Activated naive CD4-positive, alpha-beta T cell treated with anti-CD3 and anti-CD28 coated beads for 36 hours (primary cell): ENCODE data around the gene PLEKHA6. TPM values are rescaled to one million over a fixed set of nuclear protein-coding genes. Genes with fewer than 3 reads are reported as not detected.

Experiments
- CTCF ChIA-PET: fragments of 350-600 bp; sonication (Branson Sonifier 250); formaldehyde crosslinking; loops from one replicate; lab custom pipeline; 2021; ENCODE audit warnings: antibody characterized with exemption; lab: Charles Lee
- DNase-seq: peaks from one replicate; pipeline ENCODE4 v3.0.0-alpha.2; 2020
- H3K27ac Mint-ChIP-seq: one replicate; pipeline ENCODE4 v1.8.0; 2021; ENCODE audit warnings: mild to moderate bottlenecking, mixed read lengths
- H3K27me3 Mint-ChIP-seq: one replicate; pipeline ENCODE4 v1.8.0; 2021; ENCODE audit warnings: low read depth, mixed read lengths
- H3K36me3 Mint-ChIP-seq: one replicate; pipeline ENCODE4 v1.8.0; 2021; ENCODE audit warnings: low read depth, mixed read lengths
- H3K4me1 Mint-ChIP-seq: one replicate; pipeline ENCODE4 v1.8.0; 2021; ENCODE audit warnings: low read depth, mixed read lengths
- H3K4me3 Mint-ChIP-seq: one replicate; pipeline ENCODE4 v1.8.0; 2021; ENCODE audit warnings: mild to moderate bottlenecking, moderate library complexity, mixed read lengths
- H3K9me3 Mint-ChIP-seq: one replicate; pipeline ENCODE4 v1.8.0; 2021; ENCODE audit warnings: mixed read lengths
- intact Hi-C: fragments of 100-400 bp; cut with micrococcal nuclease; formaldehyde crosslinking; loops from one replicate; pipeline ENCODE4 v1.15.1; 2023
- total RNA-seq, 2 experiments: library from RNA; stranded (reverse); gene quantifications; one replicate each; pipeline ENCODE4 v1.2.3, GENCODE V29; 2021

The PLEKHA6 gene
- total RNA-seq, 2 experiments from 2014 or later, result 0.17 to 0.52 TPM

DNA sequence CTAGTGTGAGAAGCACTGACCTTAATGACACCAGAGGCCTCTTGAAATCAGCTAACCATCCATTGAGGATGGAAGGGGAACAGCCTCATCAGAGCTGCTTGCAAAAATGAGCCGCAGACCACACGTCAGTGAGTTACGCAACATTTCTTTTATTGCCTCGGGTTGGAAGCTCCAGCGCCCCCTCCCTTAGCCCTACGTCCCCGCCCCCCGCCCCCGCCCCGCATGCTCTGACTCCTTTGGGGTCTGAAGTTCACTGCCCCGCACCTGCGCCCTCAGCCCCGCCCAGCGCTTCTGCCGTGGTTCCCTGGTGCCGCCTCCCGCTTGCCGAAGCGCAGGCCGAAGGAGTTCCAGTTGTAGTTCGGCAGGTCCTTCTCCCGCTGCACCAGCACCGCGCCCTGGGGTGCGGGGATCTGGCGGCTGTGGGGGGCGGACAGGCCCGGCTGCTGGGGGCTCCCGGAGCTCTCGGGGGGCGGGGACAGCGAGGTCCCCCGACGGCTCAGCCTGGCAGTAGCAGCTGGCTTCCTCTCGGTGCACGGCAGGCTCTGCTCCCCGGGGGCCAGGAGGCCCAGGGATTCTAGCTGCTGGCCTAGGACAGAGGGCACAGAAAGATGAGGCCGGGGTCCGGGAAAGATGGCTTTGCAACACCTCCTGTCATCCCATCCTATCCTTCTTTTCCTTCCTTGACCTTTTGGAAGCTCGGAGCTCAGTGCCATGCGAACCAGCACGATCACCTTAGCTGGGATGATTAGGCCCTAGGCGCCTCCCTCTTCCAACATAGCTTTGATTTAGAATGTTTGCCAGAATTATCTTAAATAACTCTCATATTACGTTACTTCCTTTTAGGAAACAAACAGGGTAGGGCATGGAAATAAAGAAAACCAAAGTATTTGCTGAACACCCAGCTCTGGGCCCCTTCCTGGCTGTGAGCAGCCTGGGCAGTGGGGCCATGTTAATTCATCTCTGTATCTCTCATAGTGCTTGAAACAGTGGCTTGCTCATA lies 169.2 kb downstream of the PLEKHA6 start:
- DNase-seq, result peak; percentile 52
- no peaks in the 10 kb centered on the region for H3K9me3 Mint-ChIP-seq
- CTCF ChIA-PET, result interaction anchor here (0.5 to 6.0 kb wide), 4 partner anchors 16 to 173 kb away, joined by 3 to 38 read pairs (median 12); no protein-coding TSS in a partner anchor

DNA sequence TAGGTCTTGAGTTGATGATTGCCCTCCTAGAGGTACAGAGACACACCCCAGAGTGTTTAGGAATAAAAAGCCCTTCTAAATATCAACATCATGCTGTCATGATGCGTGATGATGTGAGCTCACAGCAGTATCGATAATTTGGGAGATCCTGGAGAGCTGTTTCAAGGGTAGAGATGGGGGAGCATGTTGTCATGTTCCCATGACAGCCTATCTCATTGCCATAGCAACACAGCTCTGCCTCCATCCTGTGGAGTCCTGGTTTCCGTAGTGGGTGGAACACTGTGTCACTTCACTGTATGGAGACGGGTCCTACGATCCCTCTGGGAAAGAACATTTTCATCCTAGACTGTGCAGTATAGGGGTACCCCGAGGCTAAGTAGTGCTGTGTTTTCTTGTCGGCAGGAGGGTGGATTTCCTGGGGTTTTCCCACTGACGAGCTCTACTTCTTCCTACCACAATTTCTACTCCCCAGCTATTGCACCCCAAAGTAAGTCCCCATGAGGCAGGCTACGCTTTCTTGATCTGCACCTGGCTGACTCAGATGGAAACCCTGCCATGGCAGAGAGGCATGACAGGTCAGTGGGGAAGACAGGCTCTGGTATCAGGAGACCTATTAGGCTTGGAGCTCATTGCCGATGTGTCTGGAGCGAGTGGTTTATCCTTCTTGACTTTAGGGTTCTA lies 170.6 kb downstream of the PLEKHA6 start:
- intact Hi-C loops, result no loop called here
- CTCF ChIA-PET, result interaction anchor here (0.6 to 6.0 kb wide), 5 partner anchors 18 to 314 kb away, joined by 3 to 38 read pairs (median 4); no protein-coding TSS in a partner anchor
- H3K36me3 Mint-ChIP-seq, result no peaks in the 10 kb centered on the region
- peaks cover 38% of the 10 kb centered on the region for H3K27me3 Mint-ChIP-seq
- DNase-seq, result peak; percentile 55
- H3K4me3 Mint-ChIP-seq, result no peak overlapping the region
- peaks cover 18% of the 10 kb centered on the region for H3K4me1 Mint-ChIP-seq
- no peak overlapping the region for H3K27ac Mint-ChIP-seq
- H3K9me3 Mint-ChIP-seq, result no peaks in the 10 kb centered on the region

More for the DNA sequence above, 169.2 kb downstream of the PLEKHA6 start:
- peaks cover 38% of the 10 kb centered on the region for H3K27me3 Mint-ChIP-seq
- H3K36me3 Mint-ChIP-seq, result no peaks in the 10 kb centered on the region
- intact Hi-C loops, result no loop called here
- H3K4me1 Mint-ChIP-seq, result peaks cover 22% of the 10 kb centered on the region
- no peak overlapping the region for H3K27ac Mint-ChIP-seq
- peak overlapping the region; percentile 0 for H3K4me3 Mint-ChIP-seq

DNA sequence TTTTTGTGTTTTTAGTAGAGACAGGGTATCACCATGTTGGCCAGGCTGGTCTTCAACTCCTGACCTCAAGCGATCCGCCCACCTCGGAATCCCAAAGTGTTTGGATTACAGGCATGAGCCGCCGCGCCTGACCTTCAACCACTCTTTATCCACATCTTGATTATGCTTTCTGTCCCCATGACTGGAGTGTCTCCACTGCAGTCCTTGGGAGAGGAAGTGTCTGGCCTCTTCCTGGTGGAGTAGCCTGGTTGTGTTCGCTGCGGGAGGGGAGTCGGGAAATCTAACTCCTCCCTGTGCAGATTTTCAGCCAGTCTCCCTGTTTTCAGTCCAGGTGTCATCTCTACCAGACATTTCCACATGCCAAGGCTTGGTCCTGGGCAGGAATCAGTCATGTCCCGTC lies 173.1 kb downstream of the PLEKHA6 start:
- DNase-seq, result no peak
- no peak overlapping the region for H3K4me3 Mint-ChIP-seq
- no peak overlapping the region for H3K27ac Mint-ChIP-seq
- no peaks in the 10 kb centered on the region for H3K36me3 Mint-ChIP-seq
- peaks cover 31% of the 10 kb centered on the region for H3K27me3 Mint-ChIP-seq
- peaks cover 18% of the 10 kb centered on the region for H3K4me1 Mint-ChIP-seq
- no peaks in the 10 kb centered on the region for H3K9me3 Mint-ChIP-seq
- CTCF ChIA-PET, result interaction anchor here (0.6 kb wide), 1 partner anchor 17 kb away, joined by 3 read pairs; no protein-coding TSS in a partner anchor
- intact Hi-C loops, result no loop called here

DNA sequence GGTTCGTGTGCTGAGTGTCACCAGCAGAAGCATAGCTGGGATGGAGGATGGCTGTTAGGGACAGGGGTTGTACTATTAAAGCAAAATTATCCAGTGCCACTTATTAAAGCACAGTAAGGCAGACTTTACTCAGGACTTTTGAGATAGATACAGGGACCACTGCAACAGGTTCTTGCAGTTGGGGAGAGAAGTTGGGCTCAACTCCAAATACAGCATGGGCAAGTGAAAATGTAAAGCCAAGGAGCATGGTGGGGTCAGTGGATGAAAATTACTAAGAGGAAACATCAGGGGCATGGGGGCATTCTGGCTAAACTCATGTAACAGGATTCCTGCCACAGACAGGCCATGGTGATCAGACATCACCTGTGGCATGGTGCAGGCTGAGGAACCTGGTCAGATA lies 178.6 kb downstream of the PLEKHA6 start:
- H3K27me3 Mint-ChIP-seq, result peaks cover 5% of the 10 kb centered on the region
- H3K27ac Mint-ChIP-seq, result no peak overlapping the region
- H3K9me3 Mint-ChIP-seq, result no peaks in the 10 kb centered on the region
- intact Hi-C loops, result no loop called here
- no peak overlapping the region for H3K4me3 Mint-ChIP-seq
- H3K4me1 Mint-ChIP-seq, result no peaks in the 10 kb centered on the region
- no peak for DNase-seq
- H3K36me3 Mint-ChIP-seq, result no peaks in the 10 kb centered on the region
- CTCF ChIA-PET, result no interaction called here

DNA sequence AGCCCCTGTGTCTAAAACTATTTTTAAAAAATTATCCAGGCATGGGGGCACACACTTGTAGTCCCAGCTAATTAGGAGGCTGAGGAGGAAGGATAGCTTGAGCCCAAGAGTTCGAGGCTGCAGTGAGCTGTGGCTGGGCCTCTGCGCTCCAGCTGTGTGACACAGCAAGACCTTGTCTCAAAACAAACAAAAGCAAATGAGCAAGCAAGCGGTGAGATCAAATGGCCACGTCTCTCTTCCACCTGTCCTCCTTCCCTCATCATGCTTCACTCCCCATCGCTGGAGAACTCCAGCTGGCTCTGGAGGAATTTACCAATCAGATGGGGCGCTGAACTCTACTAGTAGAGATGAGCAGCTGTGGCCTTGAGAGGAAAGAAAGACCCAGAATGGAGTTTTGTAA lies 179.6 kb downstream of the PLEKHA6 start:
- Mint-ChIP-seq H3K27ac (no peak overlapping the region), H3K4me1 (no peaks in the 10 kb centered on the region), H3K4me3 (no peak overlapping the region), H3K9me3 (no peaks in the 10 kb centered on the region), H3K27me3 (peaks cover 5% of the 10 kb centered on the region), H3K36me3 (no peaks in the 10 kb centered on the region)
- no peak for DNase-seq
- intact Hi-C loops, result no loop called here
- CTCF ChIA-PET, result interaction anchor here (0.7 kb wide), 1 partner anchor 18 kb away, joined by 3 read pairs; no protein-coding TSS in a partner anchor

DNA sequence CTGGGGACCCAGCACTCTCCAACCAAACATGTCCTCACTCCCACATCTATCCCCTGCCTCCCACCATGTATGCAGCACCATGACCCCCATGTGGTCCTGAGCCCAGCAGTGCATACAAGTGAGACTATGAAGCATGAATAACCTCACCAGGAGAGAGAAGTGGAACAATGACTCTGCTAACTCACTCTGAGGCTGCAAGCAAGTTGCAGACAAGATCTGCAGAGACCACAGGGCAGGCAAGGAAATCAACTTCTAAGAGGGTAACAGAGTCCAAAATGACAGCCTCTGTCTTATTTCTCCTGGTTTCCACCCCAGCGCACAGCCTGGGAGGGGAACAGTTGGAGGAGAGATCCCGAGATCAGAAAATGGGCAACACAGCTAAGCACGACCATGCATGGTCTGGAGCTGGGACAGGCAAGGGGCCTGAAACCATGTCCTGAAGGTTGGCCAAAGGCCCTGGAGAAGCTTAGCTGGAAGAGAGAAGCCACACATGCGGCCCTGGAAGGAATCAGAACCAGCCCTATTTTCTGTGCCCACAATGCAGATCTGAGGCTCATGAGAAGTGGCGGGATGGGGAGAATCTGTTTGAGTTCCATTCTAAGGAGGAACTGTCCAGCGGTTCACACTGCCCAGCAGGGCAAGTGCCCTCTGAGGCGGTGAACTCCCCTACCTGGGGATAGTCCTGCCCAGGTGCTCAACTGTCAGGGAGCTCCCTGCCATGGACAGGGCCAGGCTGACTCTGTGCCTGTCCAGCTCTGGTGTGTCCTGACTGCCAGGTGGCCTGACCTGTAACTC lies 181.0 kb downstream of the PLEKHA6 start:
- CTCF ChIA-PET, result interaction anchor here (1.0 to 3.5 kb wide), 2 partner anchors 16 to 28 kb away, joined by 7 to 14 read pairs; no protein-coding TSS in a partner anchor
- Mint-ChIP-seq H3K27ac (no peak overlapping the region), H3K4me3 (no peak overlapping the region), H3K27me3 (peaks cover 6% of the 10 kb centered on the region), H3K4me1 (no peaks in the 10 kb centered on the region), H3K36me3 (no peaks in the 10 kb centered on the region), H3K9me3 (peaks cover under 1% of the 10 kb centered on the region)
- no peak for DNase-seq
- intact Hi-C loops, result no loop called here

DNA sequence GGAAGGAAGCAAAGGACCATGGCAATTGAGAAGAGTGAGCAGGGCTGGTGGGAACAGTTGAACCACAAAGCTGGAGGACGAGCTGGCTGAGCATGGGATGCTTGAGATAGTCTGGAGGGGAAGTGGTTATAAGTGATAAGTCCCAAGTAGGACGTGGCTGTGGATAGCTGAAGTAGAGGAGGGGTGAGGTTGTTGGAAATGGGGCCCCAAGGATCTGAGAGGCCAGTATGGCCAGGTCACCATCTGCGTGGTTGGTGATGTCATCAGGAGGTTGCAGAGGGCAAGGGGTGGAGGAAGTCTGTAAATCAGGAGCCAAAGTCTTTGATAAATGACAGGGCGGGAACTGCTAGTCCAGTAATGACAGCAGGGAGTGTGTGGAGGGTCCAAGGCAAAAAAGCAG lies 182.6 kb downstream of the PLEKHA6 start:
- H3K36me3 Mint-ChIP-seq, result no peaks in the 10 kb centered on the region
- CTCF ChIA-PET, result interaction anchor here (3.5 kb wide), 1 partner anchor 14 kb away, joined by 14 read pairs; no protein-coding TSS in a partner anchor
- peaks cover 8% of the 10 kb centered on the region for H3K9me3 Mint-ChIP-seq
- H3K4me1 Mint-ChIP-seq, result no peaks in the 10 kb centered on the region
- no peak overlapping the region for H3K27ac Mint-ChIP-seq
- H3K4me3 Mint-ChIP-seq, result no peak overlapping the region
- peaks cover 9% of the 10 kb centered on the region for H3K27me3 Mint-ChIP-seq
- DNase-seq, result no peak
- intact Hi-C loops, result no loop called here

DNA sequence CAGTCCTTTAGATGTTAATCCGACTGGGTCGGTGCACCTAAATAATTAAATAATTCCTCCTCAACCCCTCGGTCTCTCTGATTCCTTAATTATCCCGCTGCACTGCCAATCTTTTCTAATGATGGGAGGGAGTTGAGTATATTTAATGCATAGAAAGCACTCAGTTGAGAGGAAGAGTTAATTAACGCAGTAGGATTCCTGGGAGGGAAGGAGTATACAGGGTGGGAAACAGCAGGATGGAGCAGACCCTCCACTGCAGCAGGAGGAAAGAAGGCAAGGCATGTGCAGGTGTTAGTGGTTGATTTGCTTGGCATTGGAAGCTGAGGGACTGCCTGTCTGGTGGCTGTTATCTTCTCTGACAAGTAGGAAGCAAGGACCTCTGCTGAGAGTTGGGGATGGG lies 183.7 kb downstream of the PLEKHA6 start:
- CTCF ChIA-PET, result interaction anchor here (1.9 to 3.5 kb wide), 2 partner anchors 13 to 31 kb away, joined by 7 to 14 read pairs; no protein-coding TSS in a partner anchor
- Mint-ChIP-seq H3K4me3 (no peak overlapping the region), H3K4me1 (no peaks in the 10 kb centered on the region), H3K27ac (no peak overlapping the region), H3K36me3 (no peaks in the 10 kb centered on the region), H3K27me3 (peaks cover 9% of the 10 kb centered on the region), H3K9me3 (peaks cover 13% of the 10 kb centered on the region)
- intact Hi-C loops, result no loop called here
- DNase-seq, result no peak

DNA sequence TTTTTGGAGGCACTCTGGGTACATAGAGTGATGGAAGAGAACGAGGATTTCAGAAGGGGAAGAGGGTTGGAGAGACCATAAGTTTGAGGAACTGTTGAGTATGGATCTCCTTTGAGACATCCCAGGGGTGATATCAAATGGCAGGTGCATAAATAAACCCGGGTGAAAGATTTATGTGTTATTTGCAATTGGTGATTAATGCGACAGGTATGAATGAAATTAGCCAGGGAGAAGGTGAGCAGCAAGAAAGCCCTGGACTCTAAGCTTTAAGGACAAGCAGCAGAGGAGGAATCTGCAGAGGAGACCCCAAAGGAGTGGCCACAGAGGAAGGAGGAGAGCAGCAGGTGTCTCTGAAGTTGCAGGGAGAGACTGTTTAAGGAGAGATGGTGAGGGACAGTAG lies 184.8 kb downstream of the PLEKHA6 start:
- Mint-ChIP-seq H3K27ac (no peak overlapping the region), H3K27me3 (peaks cover 9% of the 10 kb centered on the region), H3K9me3 (peaks cover 24% of the 10 kb centered on the region), H3K4me3 (no peak overlapping the region), H3K4me1 (no peaks in the 10 kb centered on the region), H3K36me3 (peaks cover 3% of the 10 kb centered on the region)
- CTCF ChIA-PET, result interaction anchor here (0.7 to 3.5 kb wide), 4 partner anchors 12 to 94 kb away, joined by 3 to 14 read pairs (median 6); no protein-coding TSS in a partner anchor
- intact Hi-C loops, result no loop called here
- DNase-seq, result no peak

DNA sequence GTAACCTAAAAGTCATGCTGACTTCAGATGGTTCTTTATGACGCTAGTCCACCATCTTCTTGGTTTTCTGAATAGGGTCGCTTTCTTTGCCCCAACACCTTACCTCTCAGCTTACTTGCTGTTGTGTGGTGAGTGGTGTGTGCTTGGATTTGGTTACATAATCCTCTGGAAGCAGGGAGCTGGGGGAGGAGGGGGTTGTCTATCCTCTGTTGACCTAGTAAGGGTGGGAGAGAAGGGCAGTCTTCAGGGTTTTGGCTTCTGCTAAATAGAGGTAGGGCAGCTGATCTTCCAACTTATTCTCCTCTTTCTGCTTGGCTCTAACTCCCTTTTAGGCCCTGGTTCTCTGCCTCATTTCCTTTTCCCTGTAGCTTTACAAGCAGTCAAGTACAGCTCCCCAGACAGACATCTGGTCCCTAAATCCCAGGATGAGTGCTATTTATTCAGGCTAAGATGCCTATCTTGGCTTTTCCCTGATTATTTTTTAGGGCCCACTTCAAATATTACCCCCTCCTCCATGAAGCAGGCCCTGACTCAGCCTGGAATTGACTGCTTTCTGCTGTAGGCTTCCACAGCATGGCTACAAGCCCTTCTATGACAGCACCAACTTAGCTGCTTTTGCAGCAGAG lies 187.2 kb downstream of the PLEKHA6 start:
- Mint-ChIP-seq H3K4me3 (no peak overlapping the region), H3K4me1 (no peaks in the 10 kb centered on the region), H3K27me3 (peaks cover 4% of the 10 kb centered on the region), H3K27ac (no peak overlapping the region), H3K36me3 (peaks cover 3% of the 10 kb centered on the region), H3K9me3 (peaks cover 38% of the 10 kb centered on the region)
- DNase-seq, result no peak
- intact Hi-C loops, result no loop called here
- CTCF ChIA-PET, result interaction anchor here (1.0 to 1.4 kb wide), 2 partner anchors 10 to 35 kb away, joined by 5 to 7 read pairs; no protein-coding TSS in a partner anchor

DNA sequence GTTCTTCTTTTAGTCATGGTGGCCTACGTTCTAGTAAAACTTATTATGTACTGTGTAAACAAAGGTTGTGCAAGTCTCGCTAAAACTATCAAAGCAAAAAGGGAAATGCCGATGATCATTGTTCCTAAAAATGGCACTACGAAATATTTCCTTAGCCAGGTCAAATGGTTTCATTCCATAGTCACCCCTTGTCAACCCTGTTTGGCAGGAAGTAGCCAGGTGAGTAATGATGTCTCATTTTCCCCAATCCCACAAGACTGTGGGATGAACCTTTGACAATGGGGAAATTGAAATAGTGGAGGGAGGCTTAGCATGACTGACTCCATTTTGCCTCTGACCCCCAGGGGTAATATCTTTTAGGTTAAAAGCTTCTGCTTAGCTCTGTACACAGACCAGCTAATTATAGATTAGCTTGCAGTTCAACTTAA lies 188.0 kb downstream of the PLEKHA6 start:
- H3K4me3 Mint-ChIP-seq, result no peak overlapping the region
- H3K36me3 Mint-ChIP-seq, result peaks cover 6% of the 10 kb centered on the region
- no peak for DNase-seq
- intact Hi-C loops, result no loop called here
- peaks cover 40% of the 10 kb centered on the region for H3K9me3 Mint-ChIP-seq
- H3K27ac Mint-ChIP-seq, result no peak overlapping the region
- CTCF ChIA-PET, result interaction anchor here (1.4 kb wide), 1 partner anchor 9 kb away, joined by 7 read pairs; no protein-coding TSS in a partner anchor
- H3K4me1 Mint-ChIP-seq, result no peaks in the 10 kb centered on the region
- H3K27me3 Mint-ChIP-seq, result peaks cover 4% of the 10 kb centered on the region
